ENCODE data around the gene CTCF.

Gene CTCF

DNA sequence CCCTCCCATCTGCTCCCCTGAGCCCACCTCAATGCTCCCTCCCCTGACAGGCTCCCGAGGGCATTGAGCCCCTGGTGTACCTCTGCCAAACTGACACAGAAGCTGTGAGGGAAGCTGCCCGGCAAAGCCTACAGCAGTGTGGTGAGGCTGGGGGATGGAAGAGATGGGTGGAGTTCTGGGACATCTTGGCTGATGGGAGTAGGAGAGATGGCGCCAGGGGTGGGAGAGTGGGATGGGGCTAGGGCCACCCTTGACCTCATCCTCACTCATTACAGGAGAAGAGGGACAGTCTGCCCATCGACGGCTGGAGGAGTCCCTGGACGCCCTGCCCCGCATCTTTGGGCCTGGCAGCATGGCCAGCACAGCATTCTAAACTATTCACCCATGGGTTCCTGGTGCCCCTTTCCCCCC lies 16.2 kb upstream of the CTCF start:
- no peak overlapping the region for H3K4me3 ChIP-seq (ENCODE audit: low read depth, low read length)

DNA sequence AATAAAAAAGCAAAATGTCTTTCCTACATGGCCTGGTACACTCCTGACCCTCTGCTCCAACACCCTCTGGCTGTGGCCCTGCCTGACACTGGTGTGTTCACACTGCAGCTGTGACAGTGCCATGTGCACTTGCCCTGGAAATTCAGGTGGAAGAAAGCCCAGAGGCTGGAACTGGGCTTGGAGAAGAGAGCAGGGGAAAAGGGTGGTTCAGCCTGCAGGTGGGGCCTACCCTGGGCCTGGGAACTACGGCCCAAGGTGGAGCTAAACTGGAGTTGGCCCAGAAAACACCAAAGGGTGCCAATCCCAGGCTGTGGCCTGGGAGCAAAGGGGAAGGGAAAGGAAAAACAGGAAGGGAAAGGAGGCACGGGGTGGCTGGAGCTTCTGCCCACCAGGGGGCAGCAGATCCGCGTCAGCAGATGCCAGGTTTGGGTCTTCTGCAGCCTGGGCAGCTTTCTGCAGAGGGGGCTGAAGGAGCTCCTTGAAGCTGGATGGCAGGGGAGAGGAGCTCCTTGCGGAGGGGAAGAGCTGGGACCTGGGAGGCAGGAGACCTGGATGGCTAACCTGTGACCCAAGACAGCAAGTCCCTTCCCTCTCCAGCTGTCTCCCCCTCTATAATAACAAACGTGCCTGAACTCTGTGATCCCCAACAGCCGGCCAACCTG lies 15.4 kb upstream of the CTCF start:
- TF ChIP-seq, protein P1, sequence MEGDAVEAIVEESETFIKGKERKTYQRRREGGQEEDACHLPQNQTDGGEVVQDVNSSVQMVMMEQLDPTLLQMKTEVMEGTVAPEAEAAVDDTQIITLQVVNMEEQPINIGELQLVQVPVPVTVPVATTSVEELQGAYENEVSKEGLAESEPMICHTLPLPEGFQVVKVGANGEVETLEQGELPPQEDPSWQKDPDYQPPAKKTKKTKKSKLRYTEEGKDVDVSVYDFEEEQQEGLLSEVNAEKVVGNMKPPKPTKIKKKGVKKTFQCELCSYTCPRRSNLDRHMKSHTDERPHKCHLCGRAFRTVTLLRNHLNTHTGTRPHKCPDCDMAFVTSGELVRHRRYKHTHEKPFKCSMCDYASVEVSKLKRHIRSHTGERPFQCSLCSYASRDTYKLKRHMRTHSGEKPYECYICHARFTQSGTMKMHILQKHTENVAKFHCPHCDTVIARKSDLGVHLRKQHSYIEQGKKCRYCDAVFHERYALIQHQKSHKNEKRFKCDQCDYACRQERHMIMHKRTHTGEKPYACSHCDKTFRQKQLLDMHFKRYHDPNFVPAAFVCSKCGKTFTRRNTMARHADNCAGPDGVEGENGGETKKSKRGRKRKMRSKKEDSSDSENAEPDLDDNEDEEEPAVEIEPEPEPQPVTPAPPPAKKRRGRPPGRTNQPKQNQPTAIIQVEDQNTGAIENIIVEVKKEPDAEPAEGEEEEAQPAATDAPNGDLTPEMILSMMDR (IDR thresholded peaks at IDR 0.05; ENCODE audit: low read depth, low read length): peak; percentile 74
- H3K4me3 ChIP-seq (ENCODE audit: low read depth, low read length): no peak overlapping the region

More for the DNA sequence above, 16.2 kb upstream of the CTCF start:
- TF ChIP-seq, protein P1 (IDR thresholded peaks at IDR 0.05; ENCODE audit: low read depth, low read length): no peak

DNA sequence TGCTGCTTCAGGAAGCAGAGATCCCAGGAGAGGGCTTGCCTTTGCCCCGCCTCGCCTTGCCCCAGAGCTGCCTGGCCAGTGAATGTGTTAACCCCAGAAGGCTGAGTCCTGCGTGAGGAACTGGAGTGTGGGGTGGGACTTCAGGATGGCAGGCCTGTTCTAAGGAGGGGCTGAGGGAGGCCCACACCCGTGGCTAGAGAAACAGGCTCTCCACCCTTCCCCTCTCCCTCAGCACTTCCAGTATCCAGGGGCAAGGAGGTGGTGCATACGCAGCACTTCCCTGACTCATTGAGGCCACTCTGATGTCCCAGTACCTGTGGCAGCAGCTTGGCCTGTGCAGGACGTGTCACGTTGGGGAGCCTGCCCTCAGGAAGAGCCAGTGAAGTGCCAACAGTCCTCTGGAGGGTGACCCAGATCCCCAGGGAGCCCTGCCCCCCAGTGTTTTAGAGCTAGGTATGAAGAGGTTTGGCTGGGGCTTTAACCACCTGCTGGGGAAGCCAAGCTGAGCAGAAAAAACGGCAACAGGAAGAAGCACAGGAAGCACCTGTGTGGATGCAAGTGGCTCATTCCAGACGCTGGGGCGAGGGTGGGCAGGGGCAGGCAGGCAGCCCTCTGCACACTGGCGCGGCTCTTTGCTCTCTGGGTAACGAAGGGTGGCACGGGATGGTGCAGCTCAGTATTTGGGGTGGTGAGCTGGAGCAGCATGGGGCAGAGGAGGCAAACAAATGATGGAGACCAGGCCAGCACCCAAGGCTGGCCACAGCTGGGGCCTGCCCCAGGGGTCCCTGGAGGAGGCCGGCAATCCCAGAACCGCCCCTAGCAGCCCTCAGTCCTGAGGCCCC lies 14.7 kb upstream of the CTCF start:
- TF ChIP-seq, protein P1 (IDR thresholded peaks at IDR 0.05; ENCODE audit: low read depth, low read length): no peak
- H3K4me3 ChIP-seq (ENCODE audit: low read depth, low read length): no peak overlapping the region

DNA sequence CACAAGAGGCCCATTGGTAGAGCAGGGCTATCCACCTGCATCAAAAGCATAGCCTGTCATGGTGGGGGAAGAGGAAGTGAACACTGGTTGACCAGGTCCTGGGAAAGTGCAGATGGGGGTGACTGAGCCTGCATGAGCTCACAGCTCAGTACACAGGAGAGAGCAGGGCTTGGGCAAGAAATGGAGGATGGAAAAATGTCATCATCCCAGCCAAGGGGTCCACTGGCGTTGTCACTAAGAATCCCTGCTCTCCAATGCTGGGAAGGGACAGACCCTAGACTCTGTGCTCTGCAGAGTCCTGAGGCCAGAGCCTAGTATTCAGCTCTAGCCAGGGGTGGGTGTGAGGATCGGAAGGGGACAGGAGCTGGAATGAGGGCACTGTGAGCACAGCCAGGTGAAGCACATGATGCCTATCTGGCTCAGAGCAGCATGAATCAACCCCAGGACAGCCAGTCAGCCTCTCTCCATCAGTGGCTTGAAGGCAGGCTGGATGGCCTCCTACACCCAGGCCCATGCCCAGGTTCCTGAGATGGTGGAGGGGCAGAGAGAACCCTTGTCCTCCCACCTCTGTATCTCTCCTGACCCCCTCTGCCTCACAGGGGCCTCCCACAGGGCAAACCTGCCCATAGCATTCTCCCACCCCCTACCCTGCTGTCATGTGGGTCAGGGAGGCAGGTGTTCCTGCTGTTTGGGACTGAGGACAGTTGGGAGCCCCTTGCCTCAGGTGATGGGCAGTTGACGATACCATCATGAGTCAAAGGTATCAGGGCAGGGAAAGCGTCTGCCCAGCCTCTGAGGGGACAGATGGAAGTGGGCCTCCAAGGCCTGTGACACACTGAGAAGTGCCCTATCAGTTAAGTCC lies 13.8 kb upstream of the CTCF start:
- no peak overlapping the region for H3K4me3 ChIP-seq (ENCODE audit: low read depth, low read length)

DNA sequence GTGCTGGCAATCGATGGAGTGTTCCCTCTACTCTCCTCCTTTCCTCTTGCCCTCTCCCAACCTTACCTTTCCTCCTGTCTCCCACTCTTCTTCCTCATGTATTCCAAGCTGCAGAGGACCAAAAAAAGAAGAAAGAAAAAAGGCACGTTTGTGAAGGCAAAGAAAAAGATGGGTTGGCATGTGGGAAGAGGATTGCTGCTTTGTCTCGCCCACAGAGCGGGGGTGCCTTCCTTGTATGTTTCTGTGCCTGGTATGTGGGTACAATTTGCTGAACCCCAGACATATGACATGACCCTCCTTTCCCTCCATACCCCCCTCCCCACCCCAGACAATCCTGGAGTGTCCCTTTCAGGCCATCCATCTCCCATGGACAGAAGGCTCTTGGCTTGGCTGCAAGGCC lies 13.1 kb upstream of the CTCF start:
- no peak overlapping the region for H3K4me3 ChIP-seq (ENCODE audit: low read depth, low read length)
- TF ChIP-seq, protein P1 (IDR thresholded peaks at IDR 0.05; ENCODE audit: low read depth, low read length): no peak

More for the DNA sequence above, 13.8 kb upstream of the CTCF start:
- TF ChIP-seq, protein P1 (IDR thresholded peaks at IDR 0.05; ENCODE audit: low read depth, low read length): no peak

DNA sequence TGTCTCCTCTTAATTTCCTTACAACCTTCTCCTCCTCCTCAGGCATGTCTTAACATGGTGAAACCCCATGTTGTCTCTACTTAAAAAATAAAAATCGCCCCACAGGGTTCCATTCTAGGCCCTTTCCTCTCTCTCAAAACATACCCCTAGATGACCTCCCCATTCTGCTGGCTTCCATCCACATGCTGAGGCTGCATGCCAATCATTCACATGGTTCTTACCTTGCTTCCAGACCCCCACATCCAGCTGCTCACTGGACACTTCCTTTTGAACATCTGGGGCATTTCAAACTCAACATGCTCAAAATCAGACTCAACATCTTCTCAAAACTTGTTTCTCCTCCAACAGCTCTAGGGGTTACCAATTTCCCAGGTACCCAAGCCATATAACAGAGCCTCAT lies 12.4 kb upstream of the CTCF start:
- no peak overlapping the region for H3K4me3 ChIP-seq (ENCODE audit: low read depth, low read length)
- TF ChIP-seq, protein P1 (IDR thresholded peaks at IDR 0.05; ENCODE audit: low read depth, low read length): no peak

All from WI38 (cell line).